ENCODE measurements around the gene SLC49A4. TPM values are rescaled to one million over a fixed set of nuclear protein-coding genes. Genes with fewer than 3 reads are reported as not detected.
A peak's percentile ranks its signal among the peaks of the same experiment; 100 is the strongest.

The SLC49A4 gene
- total RNA-seq, 1 donor from 2014 or later: 10.8 TPM

DNA sequence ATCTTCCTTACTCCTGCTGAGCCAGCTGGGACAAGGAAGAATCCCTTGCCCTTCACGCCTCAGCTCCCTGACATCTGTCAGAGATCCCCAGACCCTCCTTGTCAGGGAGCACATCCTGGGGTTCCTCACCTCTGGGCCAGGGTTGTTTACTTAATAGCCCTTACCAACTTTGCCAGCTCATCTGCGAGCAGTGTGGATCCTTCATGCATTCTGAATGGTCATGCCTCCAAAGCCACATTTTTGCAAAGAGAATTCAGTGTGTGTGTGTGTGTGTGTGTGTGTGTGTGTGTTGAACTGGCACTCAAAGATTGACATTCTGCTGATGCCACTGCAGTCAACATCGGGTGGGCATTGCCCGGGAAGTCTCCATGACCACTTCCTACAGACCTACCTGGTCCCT, 112.6 kb downstream of the SLC49A4 start:
- no peak for DNase-seq (ENCODE audit: low spot score)

DNA sequence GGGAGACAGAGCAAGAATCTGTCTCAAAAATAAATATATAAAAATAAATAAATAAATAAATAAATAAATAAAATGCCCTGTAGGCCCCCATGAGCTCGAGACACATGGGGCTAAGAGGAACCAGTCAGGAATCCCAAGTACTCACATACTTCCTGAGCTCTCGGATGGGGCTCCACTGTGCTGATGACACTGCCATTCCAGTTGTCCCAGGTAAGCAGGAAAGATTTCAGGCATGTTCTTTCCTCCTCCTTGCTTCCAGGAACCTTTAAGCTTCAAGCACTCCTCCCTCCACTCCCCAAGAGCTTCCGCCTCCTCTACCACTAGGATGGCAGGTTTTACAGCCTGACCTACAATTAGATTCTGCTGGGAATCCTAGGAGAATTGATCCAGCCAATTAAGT, 113.4 kb downstream of the SLC49A4 start:
- no peak for DNase-seq (ENCODE audit: low spot score)

DNA sequence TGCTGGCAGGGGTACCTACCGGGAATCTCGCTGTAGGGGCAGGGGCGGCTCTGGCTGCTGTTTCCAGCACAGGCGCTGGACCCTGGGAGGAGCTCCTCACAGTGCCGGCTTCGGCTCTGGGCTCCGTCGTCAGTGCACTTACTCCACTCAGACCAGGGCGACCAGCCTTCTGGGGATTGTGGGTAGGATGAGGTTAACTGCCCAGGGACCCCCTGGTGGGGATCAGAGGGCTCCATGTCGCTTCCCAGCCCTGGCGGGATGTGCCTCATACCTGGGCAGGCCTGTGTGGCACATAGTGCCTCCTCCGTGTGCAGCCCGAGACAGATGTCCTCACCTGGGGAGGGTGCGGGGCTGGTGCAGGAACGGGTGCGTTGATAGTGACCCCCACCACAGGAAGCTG, 117.0 kb downstream of the SLC49A4 start:
- DNase-seq (ENCODE audit: low spot score): no peak

DNA sequence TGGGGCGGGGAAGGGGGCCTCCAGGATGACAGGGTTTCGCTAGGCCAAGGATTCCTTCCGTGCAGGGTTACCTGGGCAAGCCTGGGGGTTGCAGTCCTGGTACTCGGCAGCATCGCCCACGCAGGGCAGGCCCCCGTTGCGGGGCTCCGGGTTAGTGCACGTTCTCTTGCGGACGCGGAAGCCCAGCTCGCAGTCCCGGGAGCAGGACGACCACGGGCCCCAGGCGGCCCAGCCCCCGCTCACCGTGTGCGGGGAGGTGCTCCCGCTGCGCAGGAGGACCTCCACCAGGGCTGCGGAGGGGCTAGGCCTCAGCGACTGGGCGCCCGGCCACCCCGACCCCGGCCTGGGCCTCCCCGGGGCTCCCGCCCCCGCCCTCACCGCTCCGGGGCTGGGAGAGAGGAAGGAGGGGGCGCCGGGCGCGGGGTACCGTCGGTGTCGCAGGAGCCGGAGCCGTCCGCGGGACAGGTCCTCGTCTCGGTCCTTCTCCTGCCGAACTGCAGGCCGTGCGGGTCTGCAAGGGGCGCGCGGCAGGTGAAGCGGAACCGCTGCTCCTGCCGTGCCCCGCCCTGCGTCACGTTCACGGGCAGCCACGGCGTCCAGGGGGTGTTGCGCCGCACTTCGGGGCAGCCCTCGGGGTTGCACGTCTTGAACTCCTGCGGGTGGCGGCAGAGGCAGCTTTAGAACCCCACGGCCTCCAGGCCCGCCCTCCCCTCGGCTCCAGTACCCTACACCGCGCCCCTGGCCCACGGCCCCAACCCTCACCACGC, 118.1 kb downstream of the SLC49A4 start:
- DNase-seq (ENCODE audit: low spot score): no peak

DNA sequence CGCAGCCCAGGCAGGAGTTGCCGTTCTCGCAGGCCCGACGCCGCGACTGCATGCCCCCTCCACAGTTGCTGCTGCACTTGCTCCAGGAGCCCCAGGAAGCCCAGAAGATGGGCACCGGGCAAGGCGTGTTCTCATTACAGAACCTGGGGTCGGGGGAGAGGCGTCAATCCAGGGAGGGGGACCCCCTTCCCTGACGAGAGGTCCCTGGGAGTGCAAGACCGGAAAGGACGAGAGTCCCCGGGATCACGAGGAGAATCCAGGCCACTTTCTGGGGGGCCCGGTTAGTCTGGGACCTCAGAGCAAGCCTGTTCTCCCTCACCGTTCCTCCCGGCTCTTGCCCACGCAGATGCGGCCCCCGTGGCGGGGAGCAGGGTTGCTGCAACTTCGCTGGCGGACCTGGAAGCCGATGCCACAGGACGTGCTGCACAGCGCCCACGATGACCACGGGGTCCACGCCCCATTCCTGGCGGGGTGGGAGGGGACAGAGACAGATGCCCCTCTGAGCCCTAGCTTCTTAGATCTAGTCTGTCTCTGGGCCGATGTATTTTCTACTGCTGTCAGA, 118.8 kb downstream of the SLC49A4 start:
- no peak for DNase-seq (ENCODE audit: low spot score)

DNA sequence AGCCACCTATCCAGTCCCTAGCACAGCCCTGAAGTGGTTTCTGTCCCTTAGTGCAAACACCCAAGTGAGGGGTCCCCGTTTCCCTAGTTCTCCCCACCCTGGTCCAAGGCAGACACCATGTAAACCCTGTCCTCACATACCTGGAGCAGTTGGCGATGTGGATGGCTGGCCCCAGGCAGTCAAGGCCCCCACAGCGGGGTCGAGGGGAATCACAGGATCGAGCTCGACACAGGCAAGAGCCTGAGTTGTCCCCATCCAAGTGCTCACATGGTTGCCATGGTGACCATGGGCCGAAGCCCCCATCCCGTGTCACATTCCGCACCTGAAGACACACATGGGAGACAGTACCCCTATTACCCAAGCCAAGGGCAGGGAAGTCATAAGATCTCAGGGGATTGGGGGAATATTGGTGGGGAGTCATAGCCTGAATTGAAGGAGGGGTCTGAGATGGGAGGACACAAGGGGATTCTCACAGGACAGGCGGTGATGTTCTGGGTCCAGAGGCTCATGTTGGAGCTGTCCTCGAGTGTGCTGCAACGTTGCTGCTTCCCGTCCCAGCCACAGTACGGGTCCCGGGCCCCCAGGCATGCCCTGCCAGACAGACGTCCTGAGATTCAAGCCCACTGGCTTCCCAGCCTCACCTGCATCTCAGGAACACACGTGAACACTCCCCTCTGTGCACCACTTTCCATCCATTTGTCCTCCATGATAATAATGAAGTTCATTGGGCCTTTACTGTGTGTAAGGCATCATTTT, 120.6 kb downstream of the SLC49A4 start:
- DNase-seq (ENCODE audit: low spot score): no peak

DNA sequence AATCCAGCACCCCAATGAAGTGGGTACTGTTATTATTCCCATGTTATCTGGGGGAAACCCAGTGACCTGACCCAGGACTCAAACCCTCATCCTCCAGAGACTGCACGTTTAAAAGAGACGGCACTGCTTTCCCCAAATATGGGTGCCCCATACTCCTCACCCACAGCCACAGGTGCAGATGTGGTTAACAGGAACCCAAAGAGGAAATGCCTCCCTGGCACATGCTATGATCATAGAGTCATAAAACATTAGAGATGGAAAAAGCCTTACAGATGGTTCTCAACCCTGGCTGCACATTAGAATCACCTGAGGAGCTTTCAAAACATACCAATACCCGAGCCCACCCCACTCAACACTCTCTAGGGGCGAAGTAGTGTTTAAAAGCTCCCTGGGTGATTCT, 121.2 kb downstream of the SLC49A4 start:
- DNase-seq (ENCODE audit: low spot score): no peak

DNA sequence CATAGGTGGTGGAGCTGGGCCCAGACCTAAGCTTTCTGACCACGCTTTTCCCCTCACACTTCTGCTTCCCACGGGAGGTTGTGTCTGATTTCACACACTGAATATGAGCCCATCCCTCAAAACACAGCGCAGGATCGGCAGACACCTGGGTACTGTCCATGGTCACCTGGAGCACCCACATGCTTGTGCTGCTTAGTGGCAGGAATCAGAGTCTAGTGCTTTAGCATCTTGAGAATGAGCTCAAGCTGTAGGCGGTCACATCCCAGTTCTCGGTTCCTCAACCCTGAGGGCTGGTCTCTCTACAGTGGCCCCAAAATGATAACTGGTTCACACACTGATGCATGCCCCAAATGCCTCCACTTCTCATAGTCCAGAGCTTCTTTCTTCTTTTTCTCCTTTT, 121.7 kb downstream of the SLC49A4 start:
- no peak for DNase-seq (ENCODE audit: low spot score)

DNA sequence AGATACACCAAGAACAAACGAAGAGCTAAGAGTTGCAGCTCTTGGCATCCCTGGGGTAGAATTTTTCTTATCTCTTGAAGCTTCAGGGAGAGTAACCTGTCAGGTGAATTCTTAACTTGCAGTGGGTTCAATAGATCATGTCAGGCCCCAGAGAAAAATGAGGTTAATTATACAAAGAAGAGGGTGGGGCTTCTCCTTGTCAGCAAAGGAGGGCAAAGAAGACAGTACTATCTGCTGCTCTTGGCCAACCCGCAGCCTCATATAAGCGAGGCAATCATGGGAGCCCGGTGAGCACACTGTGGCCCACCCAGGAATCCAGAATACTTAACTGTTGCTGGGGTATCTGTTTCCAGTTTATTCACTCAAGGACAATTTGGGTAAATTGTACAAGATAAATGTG, 122.5 kb downstream of the SLC49A4 start:
- DNase-seq (ENCODE audit: low spot score): no peak

DNA sequence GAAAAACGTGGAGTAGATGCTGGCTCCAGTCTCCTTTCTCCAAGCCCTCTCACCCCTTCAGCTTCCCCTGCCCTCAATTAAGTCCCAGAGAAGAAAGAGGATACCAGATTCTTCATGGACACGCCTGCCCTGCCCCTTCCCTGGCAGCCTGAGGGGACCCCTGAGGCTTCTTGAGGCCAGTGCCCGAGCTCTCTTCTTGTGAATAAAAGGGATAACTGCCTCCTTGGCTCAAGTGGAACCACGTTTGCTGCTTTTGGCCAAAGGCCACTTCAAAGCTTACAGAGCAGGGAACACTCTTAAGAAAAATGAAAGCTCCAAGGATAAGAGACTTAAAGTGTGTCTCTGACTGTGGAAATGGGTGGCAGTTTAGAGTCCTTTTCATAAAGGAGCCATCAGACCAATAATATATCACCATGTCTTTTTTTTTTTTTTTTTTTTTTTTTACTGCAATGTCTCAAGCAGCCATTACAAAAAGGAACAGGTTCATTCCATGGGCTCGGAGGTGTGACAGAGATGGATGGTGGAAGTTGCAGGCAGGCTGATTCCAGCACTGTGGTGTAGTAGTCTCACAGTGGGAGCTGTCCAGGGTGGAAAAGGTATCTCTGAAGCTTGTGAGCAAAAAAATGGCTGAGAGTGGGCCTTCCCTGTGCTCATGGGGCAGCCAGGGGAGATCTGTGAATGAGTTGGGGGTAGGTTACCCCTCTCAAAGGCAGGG, 123.9 kb downstream of the SLC49A4 start:
- DNase-seq (ENCODE audit: low spot score): peak; percentile 35

DNA sequence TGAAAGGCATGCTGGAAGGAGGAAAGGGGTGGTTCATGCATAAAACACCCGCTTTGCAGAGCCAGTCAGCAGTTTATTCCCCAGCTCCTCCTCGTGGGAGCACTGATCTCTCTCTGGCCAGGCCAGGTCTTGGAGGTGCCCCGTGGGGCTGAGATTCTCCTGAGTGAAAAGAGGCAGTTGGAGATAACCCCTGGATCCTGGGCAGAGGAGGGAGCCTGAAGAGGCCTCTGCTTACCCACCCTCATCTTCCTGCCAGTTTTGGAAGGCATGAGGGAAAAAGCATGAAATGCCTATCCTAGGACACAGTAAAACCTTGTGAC, 124.4 kb downstream of the SLC49A4 start:
- DNase-seq (ENCODE audit: low spot score): no peak

DNA sequence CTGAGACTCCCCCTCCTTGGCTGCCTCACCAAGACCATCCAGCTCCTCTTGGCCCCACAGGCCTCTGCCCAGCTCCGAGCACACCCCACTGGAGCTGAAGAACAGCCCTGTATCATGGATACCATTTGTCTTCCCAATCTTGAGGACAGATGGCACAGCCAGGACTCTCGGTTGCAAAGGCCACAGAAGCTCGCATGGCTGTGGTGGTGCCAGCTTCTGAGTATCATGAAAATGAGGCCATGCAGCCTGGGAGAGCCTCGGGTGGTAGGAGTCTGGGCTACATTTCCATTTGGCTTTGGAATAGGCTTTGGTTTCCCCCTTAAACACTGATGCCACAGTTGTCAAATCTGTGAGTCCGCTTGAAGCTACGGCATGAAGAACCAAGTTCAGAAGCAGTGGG, 126.1 kb downstream of the SLC49A4 start:
- DNase-seq (ENCODE audit: low spot score): no peak

DNA sequence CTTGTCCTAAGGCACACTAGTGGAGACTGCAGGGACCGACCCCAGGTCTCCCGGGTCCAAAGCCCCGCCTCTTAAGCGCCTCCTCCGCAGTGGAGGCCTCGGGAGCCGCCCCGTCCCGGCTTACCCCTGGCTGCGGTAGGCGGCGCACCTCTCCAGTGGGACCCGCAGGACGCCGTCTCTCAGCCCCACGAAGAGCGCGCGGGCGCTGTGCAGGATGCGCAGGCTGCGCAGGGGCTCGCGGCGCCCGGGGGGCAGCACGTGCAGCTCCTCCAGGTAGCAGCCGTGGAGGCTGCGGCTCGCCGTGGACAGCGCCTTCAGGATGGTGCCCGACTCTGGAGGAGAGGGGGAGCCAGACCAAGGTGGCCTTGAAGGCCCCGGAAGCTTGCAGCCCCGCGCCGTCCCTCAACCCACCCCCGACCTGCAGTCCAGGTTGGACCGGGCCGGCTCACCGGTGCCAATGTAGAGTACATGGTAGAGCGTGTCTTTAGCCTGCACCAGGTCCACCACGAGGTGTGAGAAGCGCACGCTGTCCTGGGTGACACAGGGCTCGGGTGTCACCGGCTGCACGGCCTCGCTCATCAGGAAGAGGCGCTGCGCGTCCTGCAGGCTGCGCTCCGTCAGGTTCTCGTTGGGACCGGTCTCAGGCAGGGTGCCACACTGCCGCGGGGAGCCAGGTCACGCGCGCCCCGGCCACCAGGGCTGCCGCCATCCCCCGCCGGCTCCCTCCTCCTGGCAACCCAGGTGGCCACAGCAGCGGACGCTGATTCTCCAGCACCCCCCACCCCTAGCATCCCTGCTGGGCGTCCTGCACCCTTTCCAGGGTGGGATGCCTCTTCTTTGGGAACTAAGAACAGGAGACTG, 127.2 kb downstream of the SLC49A4 start:
- no peak for DNase-seq (ENCODE audit: low spot score)

DNA sequence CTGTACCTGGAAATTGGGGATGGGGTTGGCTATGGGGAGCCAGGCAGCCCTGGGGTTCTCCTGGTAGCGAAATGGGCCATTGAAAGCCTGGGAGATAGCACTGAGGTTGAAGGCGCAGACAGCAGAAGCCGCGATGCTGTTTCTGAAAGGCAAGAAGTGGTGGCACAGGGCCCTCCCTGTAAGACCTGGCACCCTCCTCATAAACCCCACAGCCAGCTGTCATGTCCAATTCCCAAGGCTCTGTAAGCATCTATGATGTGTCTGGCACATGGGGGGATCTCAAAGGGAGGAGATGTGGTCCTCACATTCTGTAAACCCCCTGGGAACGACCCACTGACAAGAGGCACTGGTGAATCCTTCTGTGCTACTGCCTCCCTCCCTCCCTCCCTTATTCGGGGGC, 128.7 kb downstream of the SLC49A4 start:
- no peak for DNase-seq (ENCODE audit: low spot score)

DNA sequence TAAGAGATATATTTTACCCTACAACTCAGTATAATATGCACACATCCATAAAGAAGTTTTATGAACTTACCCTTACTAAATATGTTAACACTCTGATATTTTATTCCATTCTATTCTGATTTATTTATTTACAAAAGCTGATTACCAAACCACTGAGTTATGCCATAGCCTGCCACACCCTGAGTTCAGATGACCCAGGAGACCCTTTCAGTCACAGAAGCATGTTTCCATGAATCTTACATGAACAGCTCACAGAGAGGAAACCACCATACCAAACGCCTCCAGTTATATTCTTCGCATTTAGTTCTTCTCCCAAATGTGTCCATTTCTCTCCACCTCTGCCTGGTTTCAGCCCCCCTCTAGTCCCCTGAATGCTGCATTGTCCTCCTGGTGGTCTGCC, 129.2 kb downstream of the SLC49A4 start:
- no peak for DNase-seq (ENCODE audit: low spot score)

DNA sequence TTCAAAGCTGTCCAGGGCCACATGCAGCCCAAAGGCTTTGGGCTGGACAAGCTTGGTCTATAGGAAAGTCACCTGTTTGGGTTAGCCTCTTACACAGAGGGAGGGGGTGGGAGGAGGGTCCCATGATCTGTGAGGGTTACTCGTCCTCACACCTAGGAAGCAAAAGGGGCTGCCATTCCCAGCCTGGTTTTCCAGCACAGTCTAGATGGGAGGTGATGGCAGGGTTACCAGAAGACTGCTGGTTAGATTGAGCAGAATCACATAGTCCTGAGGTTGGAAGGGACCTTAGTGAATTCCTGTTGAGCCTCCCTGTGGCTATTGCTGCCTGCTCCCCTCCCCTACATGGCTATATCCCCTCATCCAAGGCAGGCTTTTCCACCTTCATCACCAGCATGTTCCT, 130.9 kb downstream of the SLC49A4 start:
- DNase-seq (ENCODE audit: low spot score): no peak

DNA sequence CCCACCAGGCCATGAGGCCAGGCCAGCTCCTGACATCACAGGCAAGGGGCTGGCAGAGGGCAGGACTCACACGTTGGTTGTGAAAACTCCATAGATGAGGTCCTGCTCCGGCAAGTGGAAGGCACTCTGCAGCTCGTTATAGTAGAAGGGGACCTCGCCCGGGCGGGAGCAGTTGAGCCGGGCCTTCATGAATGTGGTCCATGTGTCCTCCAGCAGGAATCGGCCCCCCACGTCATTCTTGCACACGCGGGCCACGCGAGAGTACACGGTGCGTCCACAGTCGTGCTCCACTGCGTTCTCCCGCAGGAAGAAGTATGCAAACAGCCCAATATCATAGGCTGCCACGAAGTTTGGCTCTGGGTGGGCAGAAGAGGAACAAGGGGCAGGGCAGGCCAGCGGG, 131.5 kb downstream of the SLC49A4 start:
- no peak for DNase-seq (ENCODE audit: low spot score)

DNA sequence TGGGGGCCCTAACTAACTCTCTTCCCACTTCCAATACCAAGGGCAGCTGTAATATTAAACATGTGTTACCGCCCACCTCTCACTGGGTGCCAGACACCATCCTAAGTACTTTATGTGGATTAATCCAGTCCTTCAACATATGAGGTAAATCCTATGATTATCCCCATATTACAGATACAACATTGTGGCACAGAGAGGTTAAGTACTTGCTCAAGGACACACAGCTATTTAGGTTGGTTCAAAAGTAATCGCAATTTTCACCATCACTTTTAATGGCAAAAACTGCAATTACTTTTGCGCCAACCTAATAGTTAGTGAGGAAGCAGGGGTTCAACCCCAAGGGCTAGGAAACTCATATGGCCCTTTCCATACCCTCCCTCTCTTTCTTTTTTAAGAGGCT, 131.9 kb downstream of the SLC49A4 start:
- no peak for DNase-seq (ENCODE audit: low spot score)

DNA sequence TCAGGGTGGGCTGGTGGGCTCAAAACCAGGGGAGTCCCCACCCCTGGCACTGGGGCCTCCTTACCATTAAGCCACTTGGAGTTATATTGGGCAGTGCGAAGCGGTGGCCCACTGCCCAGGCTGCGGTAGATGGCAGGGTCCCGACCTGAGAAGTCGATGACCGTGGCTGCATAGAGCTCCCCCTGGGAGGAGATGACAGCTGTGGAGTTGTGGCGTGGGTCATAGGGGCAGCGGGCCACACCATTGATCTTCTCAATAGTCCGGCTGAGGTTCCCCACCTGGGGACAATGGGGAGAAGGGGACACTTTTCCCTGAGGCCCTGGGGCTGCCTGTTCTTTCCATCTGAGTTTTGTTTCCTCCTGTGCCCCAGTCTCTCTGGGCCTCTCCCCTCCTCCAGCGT, 132.9 kb downstream of the SLC49A4 start:
- DNase-seq (ENCODE audit: low spot score): no peak

DNA sequence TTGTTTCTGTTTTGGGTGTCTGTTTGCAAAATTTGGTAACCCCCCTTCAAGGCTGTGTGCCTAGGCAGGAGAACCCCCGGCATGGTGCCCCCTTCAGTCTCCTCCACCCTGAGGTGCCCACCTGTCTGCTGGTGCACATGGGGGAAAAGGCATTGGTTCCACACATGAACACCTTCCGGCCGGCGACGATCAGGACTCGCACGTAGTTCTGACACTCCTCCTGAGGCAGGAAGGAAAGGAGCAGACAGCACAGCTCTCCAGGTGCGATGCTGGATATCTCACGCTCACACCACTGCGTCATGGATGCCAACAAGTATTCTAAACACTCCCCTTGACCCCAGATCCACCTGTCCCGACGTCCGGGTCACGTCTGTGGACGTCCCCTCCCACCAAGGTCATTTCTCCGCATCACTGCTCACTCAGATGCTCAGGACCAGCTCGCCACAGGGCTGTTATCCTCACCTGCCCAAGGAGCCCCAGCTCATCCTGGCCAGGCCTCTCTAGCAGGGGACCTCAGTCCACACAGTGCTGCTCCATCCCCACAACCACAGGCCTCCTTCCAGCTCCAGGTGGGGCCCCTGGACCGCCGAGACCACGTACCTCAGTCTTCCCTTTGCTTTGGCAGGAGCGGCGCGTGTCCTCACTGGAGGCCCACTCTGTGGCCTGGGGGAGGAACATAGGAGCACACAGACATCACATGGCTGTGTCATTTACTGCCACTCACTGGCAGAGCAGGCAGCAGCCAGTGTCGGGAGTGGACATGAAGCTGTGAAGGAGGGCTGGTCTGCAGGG, 133.7 kb downstream of the SLC49A4 start:
- no peak for DNase-seq (ENCODE audit: low spot score)
